OCI-LY3 (cell line): ENCODE measurements around the gene SPATA31C2.

ENCODE experiments used
- H2AFZ ChIP-seq: fragments of 200-600, 300-600 bp; shearing (Covaris generic); 2 replicates; pipeline ENCODE4 v1.6.0; 2014; ENCODE audit warnings: antibody characterized with exemption, low read depth, low read length
- H3K27ac ChIP-seq: fragments of 200-600, 300-600 bp; sonication (generic); 2 replicates; pipeline ENCODE4 v1.5.1; 2014; ENCODE audit warnings: mild to moderate bottlenecking, low read length, moderate library complexity, mixed read lengths
- H3K27me3 ChIP-seq: fragments of 200-600, 300-600 bp; sonication (generic); 2 replicates; pipeline ENCODE4 v1.6.1; 2014; ENCODE audit warnings: low read depth, low read length, mixed read lengths
- H3K36me3 ChIP-seq: fragments of 200-600, 300-600 bp; sonication (generic); replicated peaks from 2 replicates; pipeline ENCODE3; 2014; ENCODE audit warnings: low read depth, low read length, mixed read lengths
- H3K4me1 ChIP-seq: fragments of 300-600, 200-600 bp; sonication (generic); 2 replicates; pipeline ENCODE4 v1.6.1; 2014; ENCODE audit warnings: low read length, mixed read lengths
- H3K4me2 ChIP-seq: fragments of 200-600, 300-600 bp; sonication (generic); 2 replicates; pipeline ENCODE4 v1.6.1; 2014; ENCODE audit warnings: low read length, mixed read lengths
- H3K4me3 ChIP-seq: fragments of 300-600, 200-600 bp; sonication (generic); 2 replicates; pipeline ENCODE4 v1.5.1; 2014; ENCODE audit warnings: antibody characterized with exemption, mild to moderate bottlenecking, low read length, moderate library complexity
- H3K79me2 ChIP-seq: fragments of 300-600, 200-600 bp; shearing (Covaris generic); 2 replicates; pipeline ENCODE4 v1.6.1; 2014; ENCODE audit warnings: mild to moderate bottlenecking, low read length, mixed read lengths
- H3K9ac ChIP-seq: fragments of 300-600, 200-600 bp; shearing (Covaris generic); 2 replicates; pipeline ENCODE4 v1.6.0; 2014; ENCODE audit warnings: mild to moderate bottlenecking, low read length, moderate library complexity
- H3K9me3 ChIP-seq: fragments of 200-600, 300-600 bp; shearing (Covaris generic); 2 replicates; pipeline ENCODE4 v1.6.1; 2014; ENCODE audit warnings: low read length, mixed read lengths; ENCODE audit not compliant: insufficient read depth
- H4K20me1 ChIP-seq: fragments of 200-600, 300-600 bp; sonication (generic); 2 replicates; pipeline ENCODE4 v1.6.1; 2016; ENCODE audit warnings: low read length, mixed read lengths; ENCODE audit not compliant: insufficient read depth
- EZH2phosphoT487 ChIP-seq: fragments of 200-600 bp; shearing (Covaris generic); IDR thresholded peaks from 2 replicates; pipeline ENCODE4 v1.6.1; 2018; ENCODE audit warnings: antibody characterized with exemption, mixed run types, low read depth
- TF ChIP-seq, protein P1 (sequence below): fragments of 200-600, 300-600 bp; sonication (generic); IDR thresholded peaks from 2 replicates; pipeline ENCODE4 v1.5.1; 2014; ENCODE audit warnings: antibody characterized with exemption, low read length, low read depth

The SPATA31C2 gene

GRCh38 chr9:88178641-88179040 is 40.4 kb upstream of the SPATA31C2 start:
- Histone ChIP-seq H2AFZ (no peak overlapping the region), H4K20me1 (no peaks in the 10 kb centered on the region), H3K4me2 (no peak overlapping the region), H3K9me3 (no peaks in the 10 kb centered on the region), H3K27ac (no peak overlapping the region), H3K79me2 (no peaks in the 10 kb centered on the region), H3K27me3 (no peaks in the 10 kb centered on the region), H3K36me3 (no peaks in the 10 kb centered on the region), H3K4me3 (no peak overlapping the region), H3K9ac (no peak overlapping the region), H3K4me1 (no peaks in the 10 kb centered on the region)
- TF ChIP-seq, protein P1, sequence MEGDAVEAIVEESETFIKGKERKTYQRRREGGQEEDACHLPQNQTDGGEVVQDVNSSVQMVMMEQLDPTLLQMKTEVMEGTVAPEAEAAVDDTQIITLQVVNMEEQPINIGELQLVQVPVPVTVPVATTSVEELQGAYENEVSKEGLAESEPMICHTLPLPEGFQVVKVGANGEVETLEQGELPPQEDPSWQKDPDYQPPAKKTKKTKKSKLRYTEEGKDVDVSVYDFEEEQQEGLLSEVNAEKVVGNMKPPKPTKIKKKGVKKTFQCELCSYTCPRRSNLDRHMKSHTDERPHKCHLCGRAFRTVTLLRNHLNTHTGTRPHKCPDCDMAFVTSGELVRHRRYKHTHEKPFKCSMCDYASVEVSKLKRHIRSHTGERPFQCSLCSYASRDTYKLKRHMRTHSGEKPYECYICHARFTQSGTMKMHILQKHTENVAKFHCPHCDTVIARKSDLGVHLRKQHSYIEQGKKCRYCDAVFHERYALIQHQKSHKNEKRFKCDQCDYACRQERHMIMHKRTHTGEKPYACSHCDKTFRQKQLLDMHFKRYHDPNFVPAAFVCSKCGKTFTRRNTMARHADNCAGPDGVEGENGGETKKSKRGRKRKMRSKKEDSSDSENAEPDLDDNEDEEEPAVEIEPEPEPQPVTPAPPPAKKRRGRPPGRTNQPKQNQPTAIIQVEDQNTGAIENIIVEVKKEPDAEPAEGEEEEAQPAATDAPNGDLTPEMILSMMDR: no peak
- no peak for TF ChIP-seq EZH2phosphoT487

DNA sequence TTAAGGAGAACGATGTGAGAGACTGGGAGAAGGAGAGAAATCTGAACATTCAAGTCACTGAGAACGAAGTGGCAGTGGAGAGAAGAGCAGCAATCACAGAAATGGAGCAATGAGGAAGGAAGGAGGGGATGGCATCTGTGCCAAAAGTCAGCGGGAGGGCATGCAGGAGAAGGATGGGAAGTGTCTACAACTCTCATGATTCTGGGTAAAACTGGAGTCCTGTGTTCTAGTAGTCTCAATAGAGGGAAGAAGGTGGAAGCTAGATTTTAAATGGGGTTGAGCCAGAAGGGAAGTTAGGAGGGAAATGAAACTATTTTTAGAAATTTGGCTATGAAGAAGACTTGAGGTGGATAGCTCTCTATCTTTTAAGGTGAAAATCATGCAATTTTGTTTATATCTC is 39.1 kb upstream of the SPATA31C2 start:
- TF ChIP-seq EZH2phosphoT487: no peak
- TF ChIP-seq, protein P1: no peak
- Histone ChIP-seq H4K20me1 (no peaks in the 10 kb centered on the region), H3K9ac (no peak overlapping the region), H3K4me2 (no peak overlapping the region), H3K36me3 (no peaks in the 10 kb centered on the region), H3K4me3 (no peak overlapping the region), H3K27ac (no peak overlapping the region), H3K4me1 (no peaks in the 10 kb centered on the region), H3K79me2 (no peaks in the 10 kb centered on the region), H2AFZ (no peak overlapping the region), H3K27me3 (no peaks in the 10 kb centered on the region), H3K9me3 (no peaks in the 10 kb centered on the region)

- TF ChIP-seq EZH2phosphoT487: no peak
- TF ChIP-seq, protein P1: no peak
- Histone ChIP-seq H2AFZ (no peak overlapping the region), H3K4me2 (no peak overlapping the region), H3K36me3 (no peaks in the 10 kb centered on the region), H3K79me2 (no peaks in the 10 kb centered on the region), H4K20me1 (no peaks in the 10 kb centered on the region), H3K27ac (no peak overlapping the region), H3K9ac (no peak overlapping the region), H3K27me3 (no peaks in the 10 kb centered on the region), H3K4me1 (no peaks in the 10 kb centered on the region), H3K4me3 (no peak overlapping the region), H3K9me3 (no peaks in the 10 kb centered on the region)
These were observed 36.0 kb upstream of the SPATA31C2 start for GRCh38 chr9:88174324-88174723.

DNA sequence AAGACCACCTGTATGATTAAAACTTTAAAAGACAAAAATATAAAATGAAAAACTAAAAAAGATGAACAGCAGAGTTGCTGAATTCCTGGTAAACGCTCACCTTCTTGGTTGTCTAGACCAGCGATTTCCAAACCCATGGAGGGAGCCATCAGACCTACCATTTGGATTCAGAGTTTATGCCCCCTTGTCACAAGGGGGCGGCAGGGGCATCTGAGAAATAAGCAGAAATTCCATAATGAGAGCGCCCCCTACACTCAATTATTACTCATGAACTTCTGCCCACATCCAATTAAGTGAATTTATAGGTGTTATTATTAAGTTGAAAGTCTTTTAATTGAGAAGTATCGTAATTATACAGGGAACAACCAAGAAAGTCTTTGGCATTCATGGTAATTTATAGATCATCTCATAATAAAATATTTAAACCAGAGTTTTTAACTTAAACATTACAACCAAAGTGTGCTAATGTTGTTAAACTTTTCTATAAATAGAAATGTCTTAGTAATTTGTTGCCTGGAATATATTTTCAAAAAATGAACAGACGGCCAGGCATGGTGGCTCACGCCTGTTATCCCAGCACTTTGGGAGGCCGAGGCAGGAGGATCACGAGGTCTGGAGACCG is 35.2 kb upstream of the SPATA31C2 start:
- Histone ChIP-seq H3K79me2 (no peaks in the 10 kb centered on the region), H3K36me3 (no peaks in the 10 kb centered on the region), H2AFZ (no peak overlapping the region), H3K27me3 (no peaks in the 10 kb centered on the region), H3K9me3 (no peaks in the 10 kb centered on the region), H3K27ac (no peak overlapping the region), H3K4me2 (no peak overlapping the region), H3K4me3 (no peak overlapping the region), H4K20me1 (no peaks in the 10 kb centered on the region), H3K4me1 (no peaks in the 10 kb centered on the region), H3K9ac (no peak overlapping the region)
- TF ChIP-seq EZH2phosphoT487: no peak
- TF ChIP-seq, protein P1: peak; percentile 87
